SK-N-SH (cell line): ENCODE measurements around the gene ARHGAP8. TPM values are rescaled to one million over a fixed set of nuclear protein-coding genes. Genes with fewer than 3 reads are reported as not detected.

Experiments
- CTCF ChIA-PET: fragments of 300-600, 350-600 bp; formaldehyde crosslinking; extraction: SDS; loops from one replicate; lab custom pipeline; 2021; lab: Yijun Ruan, JAX
- POLR2A ChIA-PET: fragments of 350-600 bp; sonication (Branson Sonifier 250); formaldehyde crosslinking; extraction: SDS; loops from one replicate; lab custom pipeline; 2020; ENCODE audit warnings: antibody characterized with exemption, inconsistent platforms; lab: Yijun Ruan, JAX
- DNase-seq: peaks from one replicate; pipeline ENCODE4 v3.0.0; 2012
- H2AFZ ChIP-seq: fragments of 200-600 bp; sonication (generic); 2 replicates; pipeline ENCODE4 v1.8.1; 2016; ENCODE audit warnings: antibody characterized with exemption, mild to moderate bottlenecking, low read depth
- H3F3A ChIP-seq: fragments of 200-600 bp; sonication (generic); replicated peaks from 2 replicates; pipeline ENCODE3; 2016; ENCODE audit warnings: antibody characterized with exemption, mild to moderate bottlenecking; ENCODE audit not compliant: insufficient read depth
- H3K27ac ChIP-seq, 2 experiments: fragments of 200-500 bp in 1 of 2; fragments of 200-600 bp in 1 of 2; sonication (Bioruptor generic) in 1 of 2; sonication (generic), shearing (Covaris generic) in 1 of 2; 2 replicates each; pipeline versions ENCODE4 v1.5.1 to v1.6.1; 2014 to 2016; ENCODE audit warnings: low read depth in 2 of 2, inconsistent platforms in 1 of 2, low read length in 1 of 2, mild to moderate bottlenecking in 1 of 2, mixed read lengths in 1 of 2
- H3K27me3 ChIP-seq: fragments of 200-600 bp; sonication (generic), shearing (Covaris generic); 2 replicates; pipeline ENCODE4 v1.6.1; 2016; ENCODE audit warnings: mixed run types; ENCODE audit not compliant: insufficient read depth
- H3K36me3 ChIP-seq, 2 experiments: fragments of 200-500 bp in 1 of 2; fragments of 200-600 bp in 1 of 2; sonication (Bioruptor generic) in 1 of 2; sonication (generic) in 1 of 2; replicated peaks in 1 of 2; 2 replicates each; pipeline versions ENCODE3 to v1.5.1; 2014 to 2016; ENCODE audit warnings: low read length in 1 of 2, mild to moderate bottlenecking in 1 of 2; ENCODE audit not compliant: insufficient read depth in 2 of 2, control insufficient read depth in 1 of 2
- H3K4me1 ChIP-seq, 2 experiments: fragments of 200-500 bp in 1 of 2; fragments of 200-600 bp in 1 of 2; sonication (Bioruptor generic) in 1 of 2; sonication (generic), shearing (Covaris generic) in 1 of 2; 2 replicates each; pipeline versions ENCODE4 v1.5.1 to v1.6.1; 2014 to 2016; ENCODE audit warnings: low read depth in 1 of 2, low read length in 1 of 2, mixed run types in 1 of 2; ENCODE audit not compliant: insufficient read depth in 2 of 2, control insufficient read depth in 1 of 2
- H3K4me2 ChIP-seq: fragments of 200-600 bp; sonication (generic), shearing (Covaris generic); 2 replicates; pipeline ENCODE4 v1.6.1; 2017; ENCODE audit warnings: mixed run types
- H3K4me3 ChIP-seq, 2 experiments: fragments of 200-500 bp in 1 of 2; fragments of 200-600 bp in 1 of 2; sonication (Bioruptor generic) in 1 of 2; sonication (generic), shearing (Covaris generic) in 1 of 2; 2 replicates each; pipeline versions ENCODE4 v1.5.1 to v1.8.1; 2014 to 2016; ENCODE audit warnings: low read depth in 2 of 2, inconsistent platforms in 1 of 2, low read length in 1 of 2, mild to moderate bottlenecking in 1 of 2, mixed read lengths in 1 of 2, moderate library complexity in 1 of 2
- H3K79me2 ChIP-seq: fragments of 200-600 bp; sonication (generic); 2 replicates; pipeline ENCODE4 v1.8.1; 2017; ENCODE audit warnings: mild to moderate bottlenecking; ENCODE audit not compliant: insufficient read depth
- H3K9ac ChIP-seq: fragments of 200-600 bp; sonication (generic); 2 replicates; pipeline ENCODE4 v1.6.1; 2017; ENCODE audit warnings: mixed run types
- H3K9me2 ChIP-seq: fragments of 200-600 bp; sonication (generic); 2 replicates; pipeline ENCODE4 v1.6.1; 2017; ENCODE audit warnings: mixed run types
- H3K9me3 ChIP-seq: fragments of 200-600 bp; sonication (generic); 2 replicates; pipeline ENCODE4 v1.6.1; 2017; ENCODE audit warnings: mixed run types, mild to moderate bottlenecking, moderate library complexity
- H4K20me1 ChIP-seq: fragments of 200-600 bp; sonication (generic); 2 replicates; pipeline ENCODE4 v1.6.1; 2017; ENCODE audit warnings: mild to moderate bottlenecking, mixed run types; ENCODE audit not compliant: insufficient read depth
- CTCF ChIP-seq: fragments of 200-600 bp; sonication (generic); IDR thresholded peaks from 2 replicates; pipeline ENCODE4 v1.6.1; 2017; ENCODE audit warnings: antibody characterized with exemption, mild to moderate bottlenecking, moderate library complexity
- EP300 ChIP-seq, 2 experiments: IDR thresholded peaks; 2 replicates each; pipeline versions ENCODE4 v1.4.0 to v1.6.1; 2012; ENCODE audit warnings: borderline replicate concordance in 1 of 2, low read depth in 1 of 2, low read length in 1 of 2
- FOSL2 ChIP-seq: IDR thresholded peaks from 2 replicates; pipeline ENCODE4 v1.4.0; 2012; ENCODE audit warnings: low read depth, mild to moderate bottlenecking, moderate library complexity, borderline replicate concordance
- FOXM1 ChIP-seq: IDR thresholded peaks from 2 replicates; pipeline ENCODE4 v1.4.0; 2012; ENCODE audit warnings: low read depth, mild to moderate bottlenecking
- GABPA ChIP-seq: IDR thresholded peaks from 2 replicates; pipeline ENCODE4 v1.4.0; 2012; ENCODE audit warnings: low read depth, mild to moderate bottlenecking
- JUND ChIP-seq: IDR thresholded peaks from 2 replicates; pipeline ENCODE4 v1.4.0; 2012
- MEF2A ChIP-seq: IDR thresholded peaks from 2 replicates; pipeline ENCODE4 v1.4.0; 2012; ENCODE audit warnings: low read depth, borderline replicate concordance
- MXI1 ChIP-seq: IDR thresholded peaks from 2 replicates; pipeline ENCODE4 v1.6.1; 2012; ENCODE audit warnings: mild to moderate bottlenecking, low read depth, low read length, improper control_type of control experiment
- REST ChIP-seq: IDR thresholded peaks from 2 replicates; pipeline ENCODE4 v1.6.1; 2012; ENCODE audit warnings: mild to moderate bottlenecking, low read depth, low read length, moderate library complexity
- RXRA ChIP-seq: IDR thresholded peaks from 2 replicates; pipeline ENCODE4 v1.4.0; 2012; ENCODE audit warnings: low read depth, mild to moderate bottlenecking, borderline replicate concordance
- ZBTB33 ChIP-seq: IDR thresholded peaks from 2 replicates; pipeline ENCODE4 v1.4.0; 2012; ENCODE audit warnings: low read depth, borderline replicate concordance
- WGBS: methylation state at CpG from one replicate; pipeline ENCODE4 v1.1.6; 2017; ENCODE audit warnings: low lambda C conversion rate; 5-methylcytosine and 5-hydroxymethylcytosine counted together
- polyA plus RNA-seq, 3 experiments: library from polyadenylated mRNA; depleted of rRNA; stranded (reverse); fragments of >200 nt; gene quantifications; 2 replicates each; pipeline ENCODE4 v1.2.3, GENCODE V29; 2012

ARHGAP8 gene
- polyA plus RNA-seq, 1 of the 3 experiments (the other 2 are of a cell fraction): 0.08 TPM

- peak; percentile 50 for DNase-seq
- no peaks in the 10 kb centered on the region for H3K79me2 ChIP-seq
- no peaks in the 10 kb centered on the region for H3K9me2 ChIP-seq
- ChIA-PET CTCF (interaction anchor here (1.1 to 1.6 kb wide), 2 partner anchors 19 to 105 kb away, joined by 3 to 5 read pairs; no protein-coding TSS in a partner anchor), POLR2A (no interaction called here)
- no peaks in the 10 kb centered on the region for H3F3A ChIP-seq
- WGBS: 92% methylated on average over 2 of the region's 11 CpGs
- H3K27ac ChIP-seq: no peak overlapping the region
- peaks cover 0 to 18% of the 10 kb centered on the region in 2 experiments; a peak in 1 of 4 replicates for H3K4me1 ChIP-seq
- no peak overlapping the region for H3K9ac ChIP-seq
- peaks cover 11% of the 10 kb centered on the region; the same call in 1 of the 2 replicates for H3K27me3 ChIP-seq
- no peak overlapping the region for H3K4me3 ChIP-seq
- no peaks in the 10 kb centered on the region for H3K36me3 ChIP-seq
- no peaks in the 10 kb centered on the region for H4K20me1 ChIP-seq
- TF ChIP-seq GABPA (no peak), REST (no peak)
- H3K9me3 ChIP-seq: no peaks in the 10 kb centered on the region
- H3K4me2 ChIP-seq: no peak overlapping the region
- no peak overlapping the region for H2AFZ ChIP-seq
Observed at GRCh38 chr22:44801476-44801875, 49.1 kb downstream of the ARHGAP8 start.

GRCh38 chr22:44802071-44802700 lies 49.8 kb downstream of the ARHGAP8 start:
- H3K9ac ChIP-seq: no peak overlapping the region
- POLR2A ChIA-PET: no interaction called here
- H3F3A ChIP-seq: no peaks in the 10 kb centered on the region
- no peaks in the 10 kb centered on the region for H3K79me2 ChIP-seq
- CTCF ChIA-PET: interaction anchor here (1.1 to 1.6 kb wide), 2 partner anchors 19 to 106 kb away, joined by 3 to 5 read pairs; no protein-coding TSS in a partner anchor
- H3K27ac ChIP-seq: no peak overlapping the region
- H3K9me3 ChIP-seq: no peaks in the 10 kb centered on the region
- no peak for DNase-seq
- H3K36me3 ChIP-seq: no peaks in the 10 kb centered on the region
- no peak overlapping the region for H3K4me2 ChIP-seq
- no peak overlapping the region for H2AFZ ChIP-seq
- no peak overlapping the region for H3K4me3 ChIP-seq
- H4K20me1 ChIP-seq: no peaks in the 10 kb centered on the region
- WGBS: 70% methylated on average over 6 of the region's 14 CpGs
- H3K4me1 ChIP-seq: peaks cover 0 to 12% of the 10 kb centered on the region in 2 experiments; a peak in 1 of 4 replicates
- TF ChIP-seq MEF2A (no peak), CTCF (no peak), REST (no peak), FOXM1 (no peak), ZBTB33 (no peak), FOSL2 (no peak), RXRA (no peak), EP300 (IDR thresholded peaks at IDR 0.05; ENCODE audit: borderline replicate concordance in 1 of 2, low read depth in 1 of 2, low read length in 1 of 2) (no peak), JUND (no peak), MXI1 (no peak)
- no peaks in the 10 kb centered on the region for H3K9me2 ChIP-seq
- peaks cover 11% of the 10 kb centered on the region; the same call in 1 of the 2 replicates for H3K27me3 ChIP-seq
